KG1 (cell line): ENCODE results near the gene CIZ1.
"Not testable (repeated sequence)": the region's sequence is repeated elsewhere in the genome, so short reads cannot be mapped to it uniquely, and the experiment has no call there.

ENCODE experiments used
- DNase-seq: peaks from one replicate; lab custom pipeline; 2025; lab: John Stamatoyannopoulos, UW

CIZ1 gene

DNA sequence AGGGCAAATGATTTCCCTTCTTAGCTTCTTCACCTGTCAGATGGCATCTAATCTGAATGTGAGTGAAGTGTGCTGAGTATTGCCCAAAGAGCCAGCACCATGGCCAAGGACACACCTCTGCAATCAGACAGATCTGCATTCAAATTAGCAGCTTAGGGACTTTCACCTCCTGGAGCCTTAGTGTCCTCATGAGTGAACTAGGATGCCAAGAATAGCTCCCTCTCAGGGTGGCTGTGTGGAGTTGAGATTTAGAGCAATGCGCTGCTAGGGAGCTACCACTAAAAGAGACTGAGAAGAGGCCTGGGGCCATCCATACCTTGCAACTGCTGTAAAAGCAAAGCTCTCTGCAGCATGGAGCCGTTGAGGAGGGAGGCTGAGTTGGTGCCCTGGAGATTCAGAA is 1.4 kb downstream of the CIZ1 start:
- DNase-seq, result no peak

DNA sequence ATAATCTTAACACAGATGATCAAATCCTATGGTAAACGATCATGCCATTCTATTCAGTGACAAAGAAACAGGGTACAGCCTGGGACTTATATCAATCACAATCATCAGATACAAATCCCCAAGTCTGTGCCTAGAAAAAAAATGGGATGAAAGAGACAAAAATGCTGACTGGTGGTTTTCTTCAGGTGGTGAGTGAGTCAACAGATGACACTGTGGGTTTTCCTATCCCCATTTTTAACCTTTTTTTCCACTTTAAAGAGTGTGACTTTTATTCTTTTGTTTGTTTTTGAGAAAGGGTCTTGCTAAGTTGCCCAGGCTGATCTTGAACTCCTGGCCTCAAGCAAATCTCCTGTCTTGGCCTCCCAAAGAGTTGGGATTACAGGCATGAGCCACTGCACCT is 3.2 kb downstream of the CIZ1 start:
- no peak for DNase-seq

- DNase-seq, result no peak
Measured at GRCh38 chr9:128187361-128187760, 4.0 kb downstream of the CIZ1 start.

DNA sequence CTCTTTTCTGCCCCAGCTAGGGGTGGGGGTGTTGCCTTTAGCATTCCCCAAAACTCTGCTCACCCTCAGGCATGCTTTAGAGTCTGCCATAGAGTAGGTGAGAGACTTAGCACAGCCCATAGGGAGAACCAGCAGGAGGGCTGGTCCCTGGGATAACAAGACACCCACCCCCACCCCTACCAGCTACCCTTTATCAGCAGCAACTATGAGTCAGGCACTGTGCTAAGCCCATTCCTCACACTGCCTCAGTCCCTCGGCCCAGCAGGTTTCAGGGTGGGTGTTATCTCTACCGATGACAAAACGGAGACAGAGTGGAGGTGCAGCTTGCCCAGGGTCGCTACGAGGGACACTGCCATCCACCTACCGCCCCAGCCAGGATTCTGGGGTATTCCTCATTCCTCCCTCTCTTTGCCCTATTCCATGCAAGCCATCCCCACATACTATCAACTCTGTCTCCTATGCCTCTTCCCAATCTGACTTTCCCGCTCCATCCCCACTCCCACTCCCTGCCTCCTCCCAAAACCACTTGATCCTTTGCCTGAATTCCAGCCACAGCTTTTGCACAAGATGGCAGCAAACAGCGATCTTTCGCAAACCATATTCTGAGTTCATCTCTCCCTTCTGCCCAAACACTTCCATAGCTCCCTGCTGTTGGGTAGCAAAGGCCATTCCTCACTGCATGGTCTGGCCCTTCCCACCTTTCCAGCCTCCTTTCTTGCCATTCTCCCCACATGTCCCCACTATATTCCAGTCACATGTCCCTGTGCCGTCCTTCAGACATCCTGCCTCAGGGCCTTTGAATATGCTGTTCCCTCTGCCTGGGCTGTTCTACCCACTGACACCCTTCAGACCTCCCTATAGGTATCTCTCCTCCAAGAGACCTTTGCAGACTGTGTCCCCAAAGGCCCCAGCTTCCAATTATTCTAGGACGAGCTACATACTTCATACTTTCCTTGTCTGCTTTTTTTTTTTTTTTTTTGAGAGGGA is 5.1 kb downstream of the CIZ1 start:
- no peak for DNase-seq

DNA sequence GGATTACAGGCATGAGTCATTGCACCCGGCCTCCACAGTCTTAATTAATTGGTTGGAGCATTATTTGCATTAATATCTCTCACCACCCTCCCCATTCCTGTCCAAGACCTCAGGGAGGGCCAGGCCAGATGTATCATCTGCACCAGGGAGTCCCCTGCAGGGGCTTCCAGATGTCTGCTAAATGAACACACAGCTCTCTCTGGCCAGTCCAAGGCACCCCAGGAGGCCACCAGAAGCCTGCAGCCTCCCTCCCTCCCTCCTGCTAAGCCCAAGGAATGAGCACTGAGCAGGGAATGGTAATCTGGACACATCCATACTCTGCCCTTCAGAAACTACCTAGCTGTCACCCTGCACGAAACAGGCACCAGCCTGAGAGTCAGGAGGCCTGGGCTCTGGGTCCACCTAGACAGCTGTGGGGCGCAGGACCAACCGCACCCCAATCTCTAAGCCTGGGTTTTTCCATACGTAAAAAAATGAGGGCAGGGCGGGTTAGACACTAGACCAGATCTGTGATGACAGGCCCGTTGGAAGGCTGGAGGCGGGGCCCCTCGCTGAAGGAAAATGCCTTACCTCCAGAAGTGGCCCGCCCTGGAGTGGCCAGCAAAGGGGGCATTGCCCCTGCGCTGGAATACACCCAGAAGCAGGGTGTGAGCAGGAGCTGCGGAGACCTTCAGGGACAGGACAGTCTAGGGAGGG is 8.3 kb downstream of the CIZ1 start:
- no peak for DNase-seq

DNA sequence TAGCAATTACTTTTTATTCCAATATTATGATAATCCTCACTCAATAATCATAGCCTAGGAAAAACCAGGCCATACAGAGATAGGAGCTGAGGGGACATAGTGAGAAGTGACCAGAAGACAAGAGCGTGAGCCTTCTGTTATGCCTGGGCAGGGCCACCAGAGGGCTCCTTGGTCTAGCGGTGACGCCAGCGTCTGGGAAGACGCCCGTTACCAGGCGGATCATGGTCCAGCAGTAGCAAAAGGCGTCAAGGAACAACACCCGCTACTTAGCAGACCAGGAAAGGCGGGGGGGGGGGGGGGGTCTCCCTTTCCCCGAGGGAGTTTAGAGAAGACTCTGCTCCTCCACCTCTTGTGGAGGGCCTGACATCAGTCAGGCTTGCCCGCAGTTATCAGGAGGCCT is 9.9 kb downstream of the CIZ1 start:
- DNase-seq, result not testable (repeated sequence)

DNA sequence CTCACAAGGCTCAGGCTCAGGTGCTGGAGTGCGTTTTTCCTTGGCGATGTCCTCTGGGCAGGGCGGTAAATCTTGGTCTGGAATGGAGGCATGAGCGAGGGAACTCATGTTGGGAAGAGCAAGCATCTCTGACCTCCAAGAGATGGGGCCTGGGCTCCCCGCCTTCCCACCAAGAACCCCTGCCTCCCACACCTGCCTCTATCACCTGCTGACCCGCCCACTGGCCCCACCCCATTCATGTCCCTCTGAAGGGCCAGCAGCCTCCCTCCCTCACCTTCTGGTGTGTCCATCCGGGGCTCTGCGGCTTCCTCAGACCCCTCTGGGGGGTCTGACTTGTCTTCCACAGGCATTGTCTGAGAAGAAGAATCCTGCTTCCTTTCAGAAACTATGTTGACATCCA is 10.9 kb downstream of the CIZ1 start:
- DNase-seq, result no peak

- DNase-seq, result no peak
Measured at GRCh38 chr9:128180001-128180400, 11.4 kb downstream of the CIZ1 start.

DNA sequence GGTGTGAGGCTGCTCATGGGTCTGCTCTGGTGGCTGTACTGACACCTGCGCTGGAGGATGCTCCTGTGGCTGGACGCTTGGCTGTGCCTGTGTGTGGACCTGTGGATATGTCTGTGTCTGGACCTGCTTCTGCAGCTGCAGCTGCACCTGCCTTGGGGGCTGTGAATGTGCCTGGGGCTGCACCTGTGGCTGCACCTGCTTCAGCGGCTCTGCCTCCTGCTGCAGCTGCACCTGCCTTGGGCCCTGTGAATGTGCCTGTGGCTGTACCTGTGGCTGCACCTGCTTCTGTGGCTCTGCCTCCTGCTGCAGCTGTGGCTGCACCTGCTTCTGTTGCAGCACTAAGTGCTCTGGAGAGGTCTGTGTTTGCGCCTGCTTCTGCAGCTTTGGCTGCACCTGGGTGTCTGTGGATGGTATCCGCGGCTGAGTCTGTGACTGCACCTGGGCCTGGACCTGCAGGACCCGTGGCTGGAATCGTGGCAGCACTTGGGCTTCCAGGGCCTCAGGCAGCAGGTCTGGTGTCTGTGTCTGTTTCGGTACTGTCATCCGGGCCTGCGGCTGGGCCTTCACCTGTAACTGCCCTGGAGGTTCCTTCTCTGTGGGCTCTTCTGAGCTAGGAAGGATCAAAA is 12.5 kb downstream of the CIZ1 start:
- no peak for DNase-seq

- DNase-seq, result no peak
Measured at GRCh38 chr9:128175726-128176125, 15.6 kb downstream of the CIZ1 start.

- DNase-seq, result no peak
Measured at GRCh38 chr9:128175102-128175563, 16.2 kb downstream of the CIZ1 start.

- DNase-seq, result no peak
Measured at GRCh38 chr9:128174062-128174461, 17.3 kb downstream of the CIZ1 start.

DNA sequence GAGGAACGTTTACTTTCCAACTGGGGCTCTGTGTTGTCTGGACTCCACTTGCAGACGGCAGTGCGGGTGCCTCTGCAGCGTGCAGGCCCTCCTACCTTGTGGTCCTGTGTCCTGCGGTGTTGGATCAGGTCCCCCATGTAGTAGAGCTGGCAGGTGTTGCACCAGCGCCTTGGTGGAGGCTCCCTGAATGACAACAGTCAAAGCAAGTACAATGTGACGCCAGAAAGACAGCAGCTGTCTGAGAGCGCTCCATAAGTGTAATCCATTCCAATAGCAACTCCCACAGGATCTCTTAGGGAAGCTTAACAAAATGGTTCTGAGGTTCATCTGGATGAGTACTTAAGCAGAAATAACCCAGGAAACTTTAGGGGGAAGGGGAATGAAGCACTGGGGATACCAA is 21.4 kb downstream of the CIZ1 start:
- no peak for DNase-seq

GRCh38 chr9:128169492-128169891 is 21.9 kb downstream of the CIZ1 start:
- no peak for DNase-seq

GRCh38 chr9:128168731-128169308 is 22.6 kb downstream of the CIZ1 start:
- DNase-seq, result no peak

GRCh38 chr9:128167209-128167608 is 24.2 kb downstream of the CIZ1 start:
- DNase-seq, result no peak

GRCh38 chr9:128166169-128166568 is 25.2 kb downstream of the CIZ1 start:
- DNase-seq, result no peak

DNA sequence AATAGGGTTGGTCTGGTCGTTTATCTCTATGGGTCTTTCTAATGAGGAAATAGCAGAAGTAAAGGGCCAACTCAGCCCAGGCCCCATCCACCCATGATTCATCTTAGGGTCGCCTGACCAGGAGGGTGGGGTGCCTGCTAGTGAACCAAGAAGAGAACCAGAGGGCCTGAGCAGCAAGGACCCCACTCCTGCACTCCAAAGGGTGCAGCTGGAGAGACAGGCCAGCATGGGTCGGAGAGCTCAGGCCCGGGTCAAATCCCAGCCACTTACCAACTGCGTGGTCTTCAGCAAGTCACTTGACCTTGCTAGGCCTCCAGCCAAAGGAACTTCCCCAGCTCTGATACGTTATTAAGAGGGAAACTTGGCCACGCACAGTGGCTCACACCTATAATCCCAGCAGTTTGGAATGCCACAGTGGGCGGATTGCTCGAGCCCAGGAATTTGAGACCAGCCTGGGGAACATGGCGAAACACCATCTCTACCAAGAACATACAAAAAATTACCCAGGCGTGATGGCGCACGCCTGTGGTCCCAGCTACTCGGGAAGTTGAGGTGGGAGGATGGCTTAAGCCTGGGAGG is 27.0 kb downstream of the CIZ1 start:
- DNase-seq, result no peak

GRCh38 chr9:128163523-128164306 is 27.7 kb downstream of the CIZ1 start:
- no peak for DNase-seq

- no peak for DNase-seq
Measured at GRCh38 chr9:128163027-128163515, 28.3 kb downstream of the CIZ1 start.
